Head of caudate nucleus (tissue), 42 donors: ENCODE results near the gene UNC5C.

Experiments used
- DNase-seq, 42 donors: peaks; one replicate each; pipeline versions ENCODE4 v3.0.0 to v3.0.0-alpha.2; 2020 to 2021; ENCODE audit warnings: mixed read lengths in 7 of 42
- intact Hi-C: fragments of 100-400 bp; cut with DNase I; formaldehyde crosslinking; loops from one replicate; pipeline ENCODE4 v1.15.0; 2022

The UNC5C gene

GRCh38 chr4:95499291-95499696 lies 49.5 kb downstream of the UNC5C start:
- intact Hi-C loops, result no loop called here
- DNase-seq, result no peak

GRCh38 chr4:95494186-95494585 lies 54.6 kb downstream of the UNC5C start:
- no peak for DNase-seq
- intact Hi-C loops, result no loop called here

GRCh38 chr4:95478679-95479078 lies 70.1 kb downstream of the UNC5C start:
- intact Hi-C loops, result no loop called here
- DNase-seq, result no peak

- intact Hi-C loops, result no loop called here
- DNase-seq, result no peak
These were observed 72.7 kb downstream of the UNC5C start for GRCh38 chr4:95476121-95476520.

GRCh38 chr4:95472534-95472933 lies 76.2 kb downstream of the UNC5C start:
- peak in 12 of 42 donors; percentile 13 to 51 (median 29) for DNase-seq
- intact Hi-C loops, result no loop called here

GRCh38 chr4:95470622-95471021 lies 78.2 kb downstream of the UNC5C start:
- intact Hi-C loops, result no loop called here

GRCh38 chr4:95469617-95470016 lies 79.2 kb downstream of the UNC5C start:
- intact Hi-C loops, result no loop called here
- no peak for DNase-seq

More at GRCh38 chr4:95470622-95471021, 78.2 kb downstream of the UNC5C start:
- DNase-seq, result no peak

GRCh38 chr4:95466791-95467190 lies 82.0 kb downstream of the UNC5C start:
- no peak for DNase-seq
- intact Hi-C loops, result no loop called here

- DNase-seq, result no peak
- intact Hi-C loops, result no loop called here
These were observed 83.8 kb downstream of the UNC5C start for GRCh38 chr4:95465010-95465409.

GRCh38 chr4:95462921-95463320 lies 85.9 kb downstream of the UNC5C start:
- peak in 11 of 42 donors; percentile 20 to 68 (median 26) for DNase-seq
- intact Hi-C loops, result no loop called here

GRCh38 chr4:95457353-95457752 lies 91.4 kb downstream of the UNC5C start:
- DNase-seq, result no peak
- intact Hi-C loops, result no loop called here

- intact Hi-C loops, result no loop called here
- no peak for DNase-seq
These were observed 98.5 kb downstream of the UNC5C start for GRCh38 chr4:95450294-95450693.

GRCh38 chr4:95446173-95446572 lies 102.6 kb downstream of the UNC5C start:
- intact Hi-C loops, result no loop called here
- DNase-seq, result no peak

GRCh38 chr4:95445251-95445650 lies 103.5 kb downstream of the UNC5C start:
- intact Hi-C loops, result no loop called here
- DNase-seq, result no peak

- intact Hi-C loops, result no loop called here
- peak in 5 of 42 donors; percentile 24 to 45 (median 37) for DNase-seq
These were observed 104.0 kb downstream of the UNC5C start for GRCh38 chr4:95444812-95445211.

GRCh38 chr4:95439896-95440295 lies 108.9 kb downstream of the UNC5C start:
- DNase-seq, result no peak
- intact Hi-C loops, result no loop called here

- no peak for DNase-seq
- intact Hi-C loops, result no loop called here
These were observed 109.7 kb downstream of the UNC5C start for GRCh38 chr4:95439071-95439470.

- DNase-seq, result no peak
- intact Hi-C loops, result no loop called here
These were observed 116.3 kb downstream of the UNC5C start for GRCh38 chr4:95432466-95432865.

- intact Hi-C loops, result no loop called here
- no peak for DNase-seq
These were observed 117.1 kb downstream of the UNC5C start for GRCh38 chr4:95431678-95432077.

GRCh38 chr4:95429416-95429815 lies 119.4 kb downstream of the UNC5C start:
- intact Hi-C loops, result no loop called here
- no peak for DNase-seq

GRCh38 chr4:95428291-95429070 lies 120.3 kb downstream of the UNC5C start:
- no peak for DNase-seq
- intact Hi-C loops, result no loop called here
